Gastrocnemius medialis (tissue), 4 donors: ENCODE measurements around the gene TM9SF1.

Experiments used
- POLR2A ChIP-seq, 2 donors: fragments of 450-650 bp; IDR thresholded peaks; one replicate each; pipeline ENCODE4 v1.6.1; 2017; ENCODE audit warnings: antibody characterized with exemption in 2 of 2, mild to moderate bottlenecking in 2 of 2, moderate library complexity in 2 of 2
- TF ChIP-seq, protein P1 (sequence below), 5 experiments: fragments of 450-650 bp in 3 of 5; fragments of 200-600 bp in 2 of 5; sonication (generic) in 2 of 5; IDR thresholded peaks in 4 of 5; conservative IDR thresholded peaks in 1 of 5; 1 replicate in 4 of 5; 2 replicates in 1 of 5; pipeline ENCODE4 v1.5.1; 2016 to 2019; ENCODE audit warnings: antibody characterized with exemption in 5 of 5, mild to moderate bottlenecking in 3 of 5, moderate library complexity in 3 of 5

DNA sequence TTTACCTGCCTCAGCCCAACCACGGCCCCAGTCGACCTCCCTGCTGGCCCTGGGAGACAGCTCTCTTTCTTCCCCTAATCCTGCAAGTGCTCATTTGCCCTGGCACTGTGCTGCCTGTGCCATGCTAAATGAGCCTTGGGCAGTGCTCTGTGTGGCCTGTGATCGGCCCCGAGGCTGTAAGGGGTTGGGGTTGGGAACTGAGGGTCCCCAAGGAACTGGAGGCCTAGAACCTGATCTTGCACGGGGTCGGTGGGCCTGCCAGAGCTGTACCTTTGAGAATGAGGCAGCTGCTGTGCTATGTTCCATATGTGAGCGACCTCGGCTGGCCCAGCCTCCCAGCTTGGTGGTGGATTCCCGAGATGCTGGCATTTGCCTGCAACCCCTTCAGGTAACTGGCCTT, 45.2 kb downstream of the TM9SF1 start:
- TF ChIP-seq, protein P1, sequence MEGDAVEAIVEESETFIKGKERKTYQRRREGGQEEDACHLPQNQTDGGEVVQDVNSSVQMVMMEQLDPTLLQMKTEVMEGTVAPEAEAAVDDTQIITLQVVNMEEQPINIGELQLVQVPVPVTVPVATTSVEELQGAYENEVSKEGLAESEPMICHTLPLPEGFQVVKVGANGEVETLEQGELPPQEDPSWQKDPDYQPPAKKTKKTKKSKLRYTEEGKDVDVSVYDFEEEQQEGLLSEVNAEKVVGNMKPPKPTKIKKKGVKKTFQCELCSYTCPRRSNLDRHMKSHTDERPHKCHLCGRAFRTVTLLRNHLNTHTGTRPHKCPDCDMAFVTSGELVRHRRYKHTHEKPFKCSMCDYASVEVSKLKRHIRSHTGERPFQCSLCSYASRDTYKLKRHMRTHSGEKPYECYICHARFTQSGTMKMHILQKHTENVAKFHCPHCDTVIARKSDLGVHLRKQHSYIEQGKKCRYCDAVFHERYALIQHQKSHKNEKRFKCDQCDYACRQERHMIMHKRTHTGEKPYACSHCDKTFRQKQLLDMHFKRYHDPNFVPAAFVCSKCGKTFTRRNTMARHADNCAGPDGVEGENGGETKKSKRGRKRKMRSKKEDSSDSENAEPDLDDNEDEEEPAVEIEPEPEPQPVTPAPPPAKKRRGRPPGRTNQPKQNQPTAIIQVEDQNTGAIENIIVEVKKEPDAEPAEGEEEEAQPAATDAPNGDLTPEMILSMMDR (IDR thresholded peaks at IDR 0.05 in 4 of 5, conservative IDR thresholded peaks at IDR 0.05 in 1 of 5), result no peak
- no peak for TF ChIP-seq POLR2A (IDR thresholded peaks at IDR 0.05)
